T-cell (primary cell): ENCODE data around the gene SERTM1. TPM values are rescaled to one million over a fixed set of nuclear protein-coding genes. Genes with fewer than 3 reads are reported as not detected.
A peak's percentile ranks its signal among the peaks of the same experiment; 100 is the strongest.

Experiments
- ATAC-seq, 4 experiments: fragments of 200-7000 bp in 3 of 4; fragments of 150-1000 bp in 1 of 4; cut with Tn5 transposase; replicated peaks in 1 of 4; 1 replicate in 3 of 4; 2 replicates in 1 of 4; pipeline ENCODE4 v1.10.0; 2021; ENCODE audit warnings: moderate library complexity in 3 of 4, mild to moderate bottlenecking in 2 of 4, moderate number of reproducible peaks in 1 of 4
- CTCF ChIA-PET, 2 donors: fragments of 300-600 bp; sonication (Branson Sonifier 250); formaldehyde crosslinking; loops; one replicate each; lab custom pipeline; 2022; ENCODE audit warnings: antibody characterized with exemption in 2 of 2; lab: Charles Lee
- POLR2A ChIA-PET, 2 donors: fragments of 300-600 bp; sonication (Branson Sonifier 250); formaldehyde crosslinking; loops; one replicate each; lab custom pipeline; 2022; ENCODE audit warnings: antibody characterized with exemption in 2 of 2; lab: Charles Lee
- DNase-seq, 35 experiments: peaks; one replicate each; pipeline versions ENCODE4 v3.0.0 to v3.0.0-alpha.2; 2013 to 2023
- H3K27ac ChIP-seq: one replicate; pipeline ENCODE4 v1.5.1; 2013; ENCODE audit warnings: low read length
- H3K27me3 ChIP-seq, 2 experiments: replicated peaks in 1 of 2; 1 replicate in 1 of 2; 2 replicates in 1 of 2; pipeline versions ENCODE4 v1.6.1 to v1.7.0; 2013; ENCODE audit warnings: low read length in 1 of 2, mixed read lengths in 1 of 2; ENCODE audit not compliant: control insufficient read depth in 2 of 2, insufficient read depth in 2 of 2; ENCODE audit errors: extremely low read depth in 1 of 2
- H3K36me3 ChIP-seq, 2 donors: 1 replicate in 1 of 2; 2 replicates in 1 of 2; pipeline versions ENCODE4 v1.6.1 to v1.7.0; 2013; ENCODE audit warnings: low read length in 1 of 2; ENCODE audit not compliant: control insufficient read depth in 2 of 2, insufficient read depth in 1 of 2; ENCODE audit errors: extremely low read depth in 1 of 2
- H3K4me1 ChIP-seq, 2 experiments: 1 replicate in 1 of 2; 2 replicates in 1 of 2; pipeline versions ENCODE4 v1.6.1 to v1.7.0; 2013; ENCODE audit warnings: low read length in 2 of 2, mixed read lengths in 1 of 2; ENCODE audit not compliant: insufficient read depth in 2 of 2, control insufficient read depth in 1 of 2; ENCODE audit errors: extremely low read depth in 1 of 2
- H3K4me3 ChIP-seq, 2 donors: 1 replicate in 1 of 2; 2 replicates in 1 of 2; pipeline versions ENCODE4 v1.5.1 to v1.7.0; 2013; ENCODE audit warnings: mild to moderate bottlenecking in 2 of 2, low read length in 1 of 2, moderate library complexity in 1 of 2; ENCODE audit not compliant: control insufficient read depth in 1 of 2; ENCODE audit errors: extremely low read depth in 1 of 2
- H3K9me3 ChIP-seq: 2 replicates; pipeline ENCODE4 v1.7.0; 2013
- H3K27ac Mint-ChIP-seq, 2 donors: one replicate each; pipeline ENCODE4 v1.8.0; 2020 to 2021; ENCODE audit warnings: mild to moderate bottlenecking in 2 of 2, mixed read lengths in 2 of 2
- H3K27me3 Mint-ChIP-seq, 2 donors: one replicate each; pipeline ENCODE4 v1.8.0; 2021 to 2022; ENCODE audit warnings: mixed read lengths in 2 of 2
- H3K36me3 Mint-ChIP-seq: one replicate; pipeline ENCODE4 v1.8.0; 2021; ENCODE audit warnings: mixed read lengths
- H3K4me1 Mint-ChIP-seq, 3 donors: one replicate each; pipeline ENCODE4 v1.8.0; 2020 to 2022; ENCODE audit warnings: mixed read lengths in 3 of 3, mild to moderate bottlenecking in 1 of 3
- H3K4me3 Mint-ChIP-seq, 3 donors: one replicate each; pipeline ENCODE4 v1.8.0; 2020 to 2022; ENCODE audit warnings: mild to moderate bottlenecking in 3 of 3, mixed read lengths in 3 of 3, moderate library complexity in 3 of 3
- H3K9me3 Mint-ChIP-seq, 3 donors: one replicate each; pipeline ENCODE4 v1.8.0; 2020 to 2022; ENCODE audit warnings: mixed read lengths in 3 of 3
- WGBS: methylation state at CpG from one replicate; pipeline ENCODE4 v1.1.5; 2013; ENCODE audit warnings: missing lambda C conversion rate; ENCODE audit not compliant: insufficient coverage; 5-methylcytosine and 5-hydroxymethylcytosine counted together
- total RNA-seq, 35 experiments: library from RNA in 6 of 35; stranded (reverse) in 6 of 35; fragments of 120-200 nt in 1 of 35; gene quantifications; one replicate each; pipeline versions ENCODE4 v1.2.1 to v1.2.4 and lab custom pipeline; 2013 to 2026

SERTM1 gene
- total RNA-seq, 5 donors from 2014 or later (not counting 1 experiment from before 2014, with no cell fraction given) = not detected

DNA sequence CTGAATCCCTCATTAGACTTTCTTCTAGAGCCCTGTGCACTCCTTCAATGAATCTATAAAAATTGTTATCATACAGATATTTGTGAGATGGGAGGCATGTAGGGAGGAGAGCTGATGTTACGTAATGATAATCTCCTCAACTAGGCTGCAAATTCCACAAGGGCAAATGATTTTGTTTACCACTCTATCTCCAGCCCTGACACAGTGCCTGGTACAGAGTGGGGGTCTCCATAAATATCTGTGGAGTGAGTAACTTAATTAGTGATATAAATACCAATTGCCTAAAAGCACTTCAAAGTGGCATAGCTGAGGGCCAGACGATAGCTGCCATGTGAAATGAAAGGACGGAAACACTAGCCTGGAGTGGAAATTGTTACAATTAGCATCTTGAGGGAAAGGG lies 54.2 kb downstream of the SERTM1 start:
- Histone ChIP-seq H3K36me3 (no peaks in the 10 kb centered on the region), H3K27ac (no peak overlapping the region), H3K27me3 (peaks cover 0 to 3% of the 10 kb centered on the region in 2 experiments), H3K4me1 (no peaks in the 10 kb centered on the region), H3K4me3 (no peak overlapping the region), H3K9me3 (no peaks in the 10 kb centered on the region)
- Mint-ChIP-seq H3K4me3 (no peak overlapping the region), H3K36me3 (no peaks in the 10 kb centered on the region), H3K9me3 (no peaks in the 10 kb centered on the region), H3K27ac (no peak overlapping the region), H3K4me1 (no peaks in the 10 kb centered on the region), H3K27me3 (peaks cover 8 to 16% of the 10 kb centered on the region in 2 donors)
- 92% methylated on average over 2 of the region's 3 CpGs for WGBS
- ChIA-PET POLR2A (interaction anchor here in 1 of 2 donors (0.6 kb wide), 1 partner anchor 84 kb away, joined by 4 read pairs; no protein-coding TSS in a partner anchor), CTCF (interaction anchor here in 1 of 2 donors (0.7 kb wide), 1 partner anchor 445 kb away, joined by 3 read pairs; no protein-coding TSS in a partner anchor)
- no peak for DNase-seq
- no peak for ATAC-seq

DNA sequence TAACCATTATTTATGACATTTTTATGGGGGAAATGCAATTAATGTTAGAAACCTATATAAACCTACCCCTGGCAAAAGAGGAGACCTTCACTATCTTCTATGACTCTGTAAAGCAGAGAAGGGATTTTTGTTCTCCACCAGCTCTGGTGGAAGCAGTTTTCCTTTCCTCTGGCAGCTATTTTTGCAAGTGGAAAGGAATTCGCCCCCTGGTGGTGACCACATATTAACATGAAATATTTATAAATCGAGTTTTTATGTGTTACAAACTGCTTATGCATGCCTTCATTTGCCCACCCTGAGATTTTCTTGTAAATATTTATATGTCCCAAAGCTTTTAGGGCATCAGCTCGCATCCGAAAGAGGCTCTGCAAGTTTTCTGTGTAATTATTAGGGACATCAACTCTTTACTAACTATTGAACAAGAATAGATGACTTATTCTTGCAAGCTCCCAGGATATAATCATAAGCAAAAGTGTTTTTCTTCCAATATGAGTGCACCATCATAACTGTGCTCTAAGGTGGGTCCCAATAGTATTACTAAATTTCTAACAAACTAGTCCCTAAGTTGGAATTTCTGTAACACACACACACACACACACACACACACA lies 62.4 kb downstream of the SERTM1 start:
- H3K4me1 ChIP-seq = no peaks in the 10 kb centered on the region
- Mint-ChIP-seq H3K36me3 (no peaks in the 10 kb centered on the region), H3K27ac (no peak overlapping the region), H3K4me1 (no peaks in the 10 kb centered on the region), H3K27me3 (no peaks in the 10 kb centered on the region), H3K9me3 (no peaks in the 10 kb centered on the region), H3K4me3 (no peak overlapping the region)
- no peaks in the 10 kb centered on the region for H3K36me3 ChIP-seq
- H3K27me3 ChIP-seq = no peaks in the 10 kb centered on the region
- ChIA-PET CTCF (interaction anchor here (0.6 to 2.0 kb wide), 8 partner anchors 9 to 886 kb away, joined by 3 to 11 read pairs (median 4); no protein-coding TSS in a partner anchor), POLR2A (interaction anchor here in 1 of 2 donors (0.7 kb wide), 1 partner anchor 447 kb away, joined by 4 read pairs; no protein-coding TSS in a partner anchor)
- no peak overlapping the region for H3K27ac ChIP-seq
- no CpG with 5 or more reads among the region's 4 CpGs for WGBS
- ATAC-seq = no peak
- no peak overlapping the region for H3K4me3 ChIP-seq
- DNase-seq = peak in 21 of 35 experiments; percentile 1 to 53 (median 8)
- no peaks in the 10 kb centered on the region for H3K9me3 ChIP-seq

DNA sequence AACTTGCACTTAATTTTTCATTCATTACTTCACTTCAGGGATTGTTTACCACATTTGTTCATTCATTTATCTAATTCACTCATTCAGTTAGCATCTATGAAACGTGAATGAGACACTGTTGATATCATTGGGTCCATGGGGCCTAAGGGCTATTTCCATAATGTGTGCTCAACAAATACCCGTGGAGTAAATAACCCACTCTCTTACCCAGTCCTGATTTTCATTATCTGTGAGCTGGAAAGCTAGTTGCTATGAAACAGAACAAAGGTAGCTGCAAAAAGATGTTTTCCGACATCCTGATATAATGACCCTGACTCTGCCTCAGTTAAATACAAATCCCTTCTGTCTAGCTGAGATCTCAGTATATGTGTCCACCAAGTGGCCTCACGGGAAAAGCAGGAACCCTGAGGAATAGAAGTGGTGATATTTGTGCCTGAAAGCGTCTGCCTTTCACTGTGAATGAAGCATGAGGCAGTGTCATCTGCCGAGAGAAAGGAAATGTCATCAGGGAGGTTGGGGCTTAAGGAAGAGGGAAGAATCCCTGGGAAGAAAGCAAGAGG lies 63.8 kb downstream of the SERTM1 start:
- no peaks in the 10 kb centered on the region for H3K9me3 ChIP-seq
- Mint-ChIP-seq H3K27ac (no peak overlapping the region), H3K4me1 (no peaks in the 10 kb centered on the region), H3K4me3 (no peak overlapping the region), H3K27me3 (no peaks in the 10 kb centered on the region), H3K36me3 (no peaks in the 10 kb centered on the region), H3K9me3 (no peaks in the 10 kb centered on the region)
- H3K27ac ChIP-seq = no peak overlapping the region
- no peak overlapping the region for H3K4me3 ChIP-seq
- no peaks in the 10 kb centered on the region for H3K4me1 ChIP-seq
- no peaks in the 10 kb centered on the region for H3K36me3 ChIP-seq
- no peak for DNase-seq
- 53% methylated on average over 2 of the region's 6 CpGs for WGBS
- POLR2A ChIA-PET = no interaction called here
- no peak for ATAC-seq
- CTCF ChIA-PET = interaction anchor here (0.6 to 0.9 kb wide), 2 partner anchors 160 to 391 kb away, joined by 3 read pairs; no protein-coding TSS in a partner anchor
- no peaks in the 10 kb centered on the region for H3K27me3 ChIP-seq

DNA sequence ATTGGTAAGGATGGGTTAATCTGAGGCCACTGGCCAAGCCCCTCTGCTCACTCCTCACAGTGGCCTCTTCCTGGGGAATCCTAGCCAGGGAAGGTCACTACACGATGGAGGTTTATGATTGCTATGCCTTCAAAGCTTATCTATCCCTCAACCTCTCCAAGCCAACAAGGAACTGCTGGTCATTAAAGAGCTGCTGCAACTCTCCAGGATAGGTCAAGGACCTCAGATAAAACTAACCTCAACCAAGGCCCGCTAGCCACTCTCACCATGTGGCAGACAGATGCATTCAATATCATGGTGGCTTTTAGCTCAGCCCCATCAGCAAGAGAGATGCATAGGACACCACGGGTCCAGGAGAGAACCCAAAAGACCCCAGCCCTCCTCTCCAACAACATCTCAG lies 71.6 kb downstream of the SERTM1 start:
- no peak overlapping the region for H3K4me3 ChIP-seq
- no peaks in the 10 kb centered on the region for H3K36me3 ChIP-seq
- no peaks in the 10 kb centered on the region for H3K36me3 Mint-ChIP-seq
- no peak overlapping the region for H3K27ac Mint-ChIP-seq
- no peak for ATAC-seq
- POLR2A ChIA-PET = no interaction called here
- peaks cover 3 to 9% of the 10 kb centered on the region in 2 donors for H3K27me3 Mint-ChIP-seq
- no peaks in the 10 kb centered on the region for H3K9me3 Mint-ChIP-seq
- H3K4me1 Mint-ChIP-seq = no peaks in the 10 kb centered on the region
- no peak overlapping the region for H3K27ac ChIP-seq
- no peaks in the 10 kb centered on the region for H3K27me3 ChIP-seq
- CTCF ChIA-PET = interaction anchor here (1.2 to 1.3 kb wide), 2 partner anchors 9 to 11 kb away, joined by 4 to 5 read pairs; no protein-coding TSS in a partner anchor
- no peaks in the 10 kb centered on the region for H3K9me3 ChIP-seq
- no peak for DNase-seq
- no peak overlapping the region for H3K4me3 Mint-ChIP-seq
- no peaks in the 10 kb centered on the region for H3K4me1 ChIP-seq
- 68% methylated on average over 3 of the region's 3 CpGs for WGBS

DNA sequence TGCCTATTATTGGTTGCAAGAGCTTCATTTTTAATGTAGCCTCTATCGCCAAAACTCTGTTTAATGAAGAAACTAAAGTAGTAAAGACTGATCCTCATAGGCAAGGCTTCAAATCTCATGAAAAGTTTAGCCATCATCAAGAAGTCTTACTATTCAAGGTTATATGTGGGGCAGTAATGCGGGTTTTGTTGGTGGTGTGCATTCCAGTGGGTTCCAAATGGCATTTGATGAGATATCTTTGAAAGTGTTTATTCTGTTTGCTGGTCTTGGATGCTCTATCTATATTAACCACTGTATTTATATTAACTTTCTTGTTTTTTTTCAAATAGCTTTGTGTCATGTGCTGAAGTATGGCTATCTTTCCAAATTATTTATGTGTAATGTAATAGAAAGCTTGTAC lies 72.2 kb downstream of the SERTM1 start:
- no peaks in the 10 kb centered on the region for H3K4me1 ChIP-seq
- no peaks in the 10 kb centered on the region for H3K36me3 ChIP-seq
- no peaks in the 10 kb centered on the region for H3K27me3 ChIP-seq
- Mint-ChIP-seq H3K27ac (no peak overlapping the region), H3K9me3 (peaks cover 2 to 4% (median 3%) of the 10 kb centered on the region in 3 donors), H3K36me3 (no peaks in the 10 kb centered on the region), H3K4me3 (no peak overlapping the region), H3K4me1 (no peaks in the 10 kb centered on the region), H3K27me3 (peaks cover 7 to 9% of the 10 kb centered on the region in 2 donors)
- WGBS = no CpG with 5 or more reads among the region's 2 CpGs
- no peak overlapping the region for H3K27ac ChIP-seq
- no peak for DNase-seq
- ATAC-seq = no peak
- H3K9me3 ChIP-seq = no peaks in the 10 kb centered on the region
- no peak overlapping the region for H3K4me3 ChIP-seq
- ChIA-PET POLR2A (no interaction called here), CTCF (no interaction called here)
